ENCODE measurements around the gene TBXAS1. TPM values are rescaled to one million over a fixed set of nuclear protein-coding genes. Genes with fewer than 3 reads are reported as not detected.
A peak's percentile ranks its signal among the peaks of the same experiment; 100 is the strongest.

Gene TBXAS1
- polyA plus RNA-seq, 1 experiment: 53.2 TPM

- Histone ChIP-seq H3K27ac (ENCODE audit: low read depth, low read length) (no peak overlapping the region), H3K4me3 (ENCODE audit: low read depth, low read length) (no peak overlapping the region), H3K27me3 (ENCODE audit: control insufficient read depth, insufficient read depth, low read length) (no peaks in the 10 kb centered on the region), H3K9me3 (ENCODE audit: control insufficient read depth, insufficient read depth, low read length) (no peaks in the 10 kb centered on the region)
- no peak for TF ChIP-seq CTCF (IDR thresholded peaks at IDR 0.05; ENCODE audit: low read depth, low read length)
- POLR2A ChIA-PET: no interaction called here
- DNase-seq (ENCODE audit: low read depth, low spot score): no peak
- CTCF ChIA-PET: interaction anchor here (1.1 kb wide), 1 partner anchor 145 kb away, joined by 3 read pairs; no protein-coding TSS in a partner anchor
Observed at GRCh38 chr7:139791316-139791715, 37.7 kb upstream of the TBXAS1 start.

GRCh38 chr7:139797607-139798006, 31.5 kb upstream of the TBXAS1 start:
- ChIA-PET POLR2A (interaction anchor here (0.6 to 1.0 kb wide), 2 partner anchors 33 to 56 kb away, joined by 3 read pairs; no protein-coding TSS in a partner anchor), CTCF (no interaction called here)
- Histone ChIP-seq H3K9me3 (ENCODE audit: control insufficient read depth, insufficient read depth, low read length) (no peaks in the 10 kb centered on the region), H3K27ac (ENCODE audit: low read depth, low read length) (no peak overlapping the region), H3K27me3 (ENCODE audit: control insufficient read depth, insufficient read depth, low read length) (no peaks in the 10 kb centered on the region), H3K4me3 (ENCODE audit: low read depth, low read length) (no peak overlapping the region)
- no peak for DNase-seq (ENCODE audit: low read depth, low spot score)
- no peak for TF ChIP-seq CTCF (IDR thresholded peaks at IDR 0.05; ENCODE audit: low read depth, low read length)

GRCh38 chr7:139798221-139798620, 30.8 kb upstream of the TBXAS1 start:
- H3K27me3 ChIP-seq (ENCODE audit: control insufficient read depth, insufficient read depth, low read length): no peaks in the 10 kb centered on the region
- H3K27ac ChIP-seq (ENCODE audit: low read depth, low read length): peak overlapping the region; percentile 11
- H3K9me3 ChIP-seq (ENCODE audit: control insufficient read depth, insufficient read depth, low read length): no peaks in the 10 kb centered on the region
- H3K4me3 ChIP-seq (ENCODE audit: low read depth, low read length): no peak overlapping the region
- TF ChIP-seq CTCF (IDR thresholded peaks at IDR 0.05; ENCODE audit: low read depth, low read length): no peak
- ChIA-PET POLR2A (interaction anchor here (1.0 kb wide), 1 partner anchor 55 kb away, joined by 3 read pairs; no protein-coding TSS in a partner anchor), CTCF (no interaction called here)
- no peak for DNase-seq (ENCODE audit: low read depth, low spot score)

- no peak overlapping the region for H3K27ac ChIP-seq (ENCODE audit: low read depth, low read length)
- DNase-seq (ENCODE audit: low read depth, low spot score): no peak
- no peak overlapping the region for H3K4me3 ChIP-seq (ENCODE audit: low read depth, low read length)
- peaks cover 6% of the 10 kb centered on the region for H3K9me3 ChIP-seq (ENCODE audit: control insufficient read depth, insufficient read depth, low read length)
- H3K27me3 ChIP-seq (ENCODE audit: control insufficient read depth, insufficient read depth, low read length): no peaks in the 10 kb centered on the region
- POLR2A ChIA-PET: no interaction called here
- CTCF ChIA-PET: interaction anchor here (0.6 kb wide), 1 partner anchor 196 kb away, joined by 3 read pairs; no protein-coding TSS in a partner anchor
- no peak for TF ChIP-seq CTCF (IDR thresholded peaks at IDR 0.05; ENCODE audit: low read depth, low read length)
Observed at GRCh38 chr7:139798892-139799291, 30.2 kb upstream of the TBXAS1 start.

GRCh38 chr7:139799586-139799985, 29.5 kb upstream of the TBXAS1 start:
- Histone ChIP-seq H3K27ac (ENCODE audit: low read depth, low read length) (no peak overlapping the region), H3K27me3 (ENCODE audit: control insufficient read depth, insufficient read depth, low read length) (no peaks in the 10 kb centered on the region), H3K9me3 (ENCODE audit: control insufficient read depth, insufficient read depth, low read length) (peaks cover 8% of the 10 kb centered on the region), H3K4me3 (ENCODE audit: low read depth, low read length) (no peak overlapping the region)
- ChIA-PET CTCF (no interaction called here), POLR2A (interaction anchor here (0.6 kb wide), 1 partner anchor 160 kb away, joined by 4 read pairs; no protein-coding TSS in a partner anchor)
- no peak for TF ChIP-seq CTCF (IDR thresholded peaks at IDR 0.05; ENCODE audit: low read depth, low read length)
- no peak for DNase-seq (ENCODE audit: low read depth, low spot score)
